HCT116 (cell line): ENCODE data around the gene CDK7.

ENCODE experiments used
- CTCF ChIP-seq, 3 experiments: fragments of 200-600 bp in 1 of 3; sonication (generic) in 1 of 3; IDR thresholded peaks in 2 of 3; conservative IDR thresholded peaks in 1 of 3; 2 replicates each; pipeline ENCODE4 v1.5.1; 2012 to 2017; ENCODE audit warnings: low read depth in 2 of 3, low read length in 2 of 3, antibody characterized with exemption in 1 of 3, borderline replicate concordance in 1 of 3, control low read depth in 1 of 3, mild to moderate bottlenecking in 1 of 3, mixed read lengths in 1 of 3, mixed run types in 1 of 3, moderate library complexity in 1 of 3; ENCODE audit not compliant: insufficient read depth in 1 of 3
- EZH2 ChIP-seq: fragments of 200-600 bp; sonication (generic); IDR thresholded peaks from 2 replicates; pipeline ENCODE4 v1.6.1; 2017; ENCODE audit warnings: antibody characterized with exemption, mixed run types
- MAX ChIP-seq: IDR thresholded peaks from 2 replicates; pipeline ENCODE4 v1.6.1; 2012
- POLR2A ChIP-seq: IDR thresholded peaks from 2 replicates; pipeline ENCODE4 v1.7.0; 2011; ENCODE audit warnings: borderline replicate concordance; ENCODE audit not compliant: insufficient read depth, insufficient read length; ENCODE audit errors: extremely low read depth
- POLR2AphosphoS5 ChIP-seq: IDR thresholded peaks from 2 replicates; pipeline ENCODE4 v1.6.1; 2011; ENCODE audit warnings: mild to moderate bottlenecking, low read depth, low read length, moderate library complexity
- REST ChIP-seq: IDR thresholded peaks from 2 replicates; pipeline ENCODE4 v1.6.1; 2012; ENCODE audit warnings: low read depth
- SP1 ChIP-seq: IDR thresholded peaks from 2 replicates; pipeline ENCODE4 v1.6.1; 2012; ENCODE audit warnings: low read depth
- TCF7L2 ChIP-seq: IDR thresholded peaks from 2 replicates; pipeline ENCODE4 v1.7.0; 2011; ENCODE audit warnings: borderline replicate concordance, inconsistent platforms; ENCODE audit not compliant: insufficient read depth, insufficient read length; ENCODE audit errors: extremely low read depth

- TF ChIP-seq EZH2 (no peak), TCF7L2 (no peak), POLR2AphosphoS5 (no peak), CTCF (IDR thresholded peaks at IDR 0.05 in 2 of 3, conservative IDR thresholded peaks at IDR 0.05 in 1 of 3; ENCODE audit: borderline replicate concordance in 1 of 3, insufficient read depth in 1 of 3, low read depth in 2 of 3, low read length in 2 of 3) (no peak), SP1 (no peak), POLR2A (no peak), MAX (no peak), REST (no peak)
These were observed 4.5 kb upstream of the CDK7 start for GRCh38 chr5:69230181-69230580.
